GM19035 (cell line): ENCODE data around the gene VKORC1.
"Not testable (repeated sequence)": the region's sequence is repeated elsewhere in the genome, so short reads cannot be mapped to it uniquely, and the experiment has no call there.

Experiments used
- ATAC-seq: cut with Tn5 transposase; IDR thresholded peaks from one replicate; pipeline ENCODE4 v1.9.1; 2021; ENCODE audit not compliant: unreplicated experiment

VKORC1 gene

DNA sequence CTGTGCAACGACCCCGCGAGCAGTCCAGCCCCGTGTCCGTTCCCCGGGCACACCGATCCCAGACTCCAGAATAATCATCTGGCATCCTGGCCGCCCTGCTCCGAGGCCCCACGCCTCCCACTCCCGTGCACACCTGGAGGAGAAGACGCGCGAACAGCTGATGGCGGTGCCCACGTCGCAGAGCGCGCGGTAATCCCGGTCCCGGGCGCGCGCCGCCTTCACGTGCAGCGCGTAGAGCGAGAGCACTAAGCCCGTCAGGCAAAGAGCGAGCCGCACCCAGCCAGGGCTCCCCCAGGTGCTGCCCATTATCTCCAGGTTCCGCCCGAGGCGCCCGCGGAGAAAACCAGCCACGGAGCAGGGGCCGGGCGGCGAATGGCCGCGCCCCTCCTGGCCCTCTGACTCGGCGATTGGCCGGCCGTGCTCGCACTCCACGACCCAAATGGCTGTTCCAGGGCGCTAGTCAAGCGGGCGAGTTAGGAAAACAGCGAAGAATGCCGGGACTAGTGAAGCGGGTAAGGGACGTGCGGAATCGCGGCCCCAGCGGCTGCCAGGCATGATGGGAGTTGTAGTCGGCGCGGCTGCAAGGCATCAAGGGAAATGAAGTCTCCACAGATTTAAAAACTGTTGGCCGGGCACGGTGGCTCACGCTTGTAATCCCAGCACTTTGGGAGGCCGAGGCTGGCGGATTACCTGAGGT lies at the start of gene VKORC1:
Gene VKORC1, minus strand, starts transcription at position 374 of the 697 bp plus-strand sequence. Its CDS starts 68 bp downstream, at position 306.
- ATAC-seq, result peak; percentile 80

GRCh38 chr16:31143694-31144148 lies 49.1 kb upstream of the VKORC1 start:
- ATAC-seq, result no peak

GRCh38 chr16:31143011-31143693 lies 48.6 kb upstream of the VKORC1 start:
- no peak for ATAC-seq

- peak; percentile 90 for ATAC-seq
These were observed 47.8 kb upstream of the VKORC1 start for GRCh38 chr16:31142109-31143010.

DNA sequence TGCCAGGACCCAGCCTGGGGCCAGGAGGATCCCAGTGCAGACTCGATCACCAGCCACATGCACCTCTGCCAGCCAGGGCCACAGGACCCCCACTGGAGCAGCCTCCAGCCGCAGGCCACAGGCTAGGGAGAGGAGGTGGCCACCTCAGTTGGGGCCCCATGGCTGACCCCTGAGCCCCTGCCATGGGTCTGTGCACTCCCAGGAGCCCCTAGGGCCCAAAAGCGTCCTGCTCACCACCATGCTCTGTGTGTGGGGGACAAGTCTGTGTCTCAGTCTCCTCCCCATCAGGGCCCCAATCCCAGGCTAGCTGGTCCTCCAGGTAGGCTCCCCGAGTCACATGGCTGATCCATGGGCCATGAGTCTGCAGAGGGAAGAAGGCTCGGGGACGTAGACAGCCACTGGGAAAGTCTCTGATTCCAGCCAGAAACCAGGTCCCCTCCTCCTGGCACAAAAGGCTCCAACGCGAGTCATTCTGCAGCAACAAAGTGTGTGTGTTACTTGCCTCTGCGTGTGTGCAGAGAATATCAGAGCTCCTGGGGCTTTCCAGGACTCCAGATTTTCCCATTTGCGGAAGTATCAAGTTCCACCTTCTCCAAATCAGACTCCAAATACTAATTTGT lies 47.0 kb upstream of the VKORC1 start:
- ATAC-seq, result no peak

GRCh38 chr16:31141071-31141469 lies 46.5 kb upstream of the VKORC1 start:
- not testable (repeated sequence) for ATAC-seq

DNA sequence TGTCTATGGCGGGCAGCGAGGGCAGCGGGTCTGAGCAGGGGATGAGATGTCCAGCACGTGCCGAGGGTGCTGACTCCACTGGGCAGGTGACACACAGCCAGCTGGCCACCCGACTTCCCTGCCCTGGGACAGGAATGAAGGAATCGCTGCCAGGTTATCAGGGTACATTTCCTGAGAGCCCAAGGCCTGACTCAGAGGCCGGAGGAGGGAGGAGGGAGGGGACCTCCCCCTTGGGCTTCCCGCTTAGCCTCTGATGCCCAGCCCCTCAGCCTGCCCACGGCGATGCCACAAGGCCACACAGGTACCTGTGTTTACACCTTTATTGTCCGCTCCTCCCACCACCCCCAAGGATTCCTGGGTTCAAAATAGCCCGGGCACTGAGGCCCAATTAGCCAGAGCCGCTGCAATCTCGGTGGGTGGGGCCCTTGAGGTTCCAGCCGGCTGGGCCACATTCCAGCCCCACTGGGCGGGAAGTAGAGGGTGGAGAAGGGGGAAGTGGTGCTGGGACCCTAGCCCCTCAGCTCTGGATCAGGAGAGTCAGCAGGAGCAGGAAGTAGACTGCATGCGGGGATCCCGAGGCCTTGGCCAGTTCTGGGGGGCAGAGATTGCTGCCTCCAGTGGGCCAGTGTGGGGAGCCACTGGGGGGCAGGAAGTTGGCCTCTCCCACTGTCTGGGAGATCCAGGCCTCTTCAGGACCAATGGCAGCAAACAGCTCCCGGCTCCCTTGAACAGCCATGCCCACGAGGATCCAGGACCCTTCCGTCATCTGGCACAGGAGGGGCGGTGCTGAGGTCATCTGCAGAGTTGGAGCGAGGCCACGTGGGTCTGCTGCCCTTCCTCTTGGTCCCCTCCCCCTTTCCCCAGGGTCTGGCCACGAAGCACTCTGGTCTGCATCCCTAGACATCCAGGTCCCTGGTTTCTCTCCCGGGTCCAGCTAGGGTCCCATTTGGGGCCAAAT lies 44.3 kb upstream of the VKORC1 start:
- ATAC-seq, result no peak

GRCh38 chr16:31136822-31137499 lies 42.4 kb upstream of the VKORC1 start:
- ATAC-seq, result not testable (repeated sequence)

DNA sequence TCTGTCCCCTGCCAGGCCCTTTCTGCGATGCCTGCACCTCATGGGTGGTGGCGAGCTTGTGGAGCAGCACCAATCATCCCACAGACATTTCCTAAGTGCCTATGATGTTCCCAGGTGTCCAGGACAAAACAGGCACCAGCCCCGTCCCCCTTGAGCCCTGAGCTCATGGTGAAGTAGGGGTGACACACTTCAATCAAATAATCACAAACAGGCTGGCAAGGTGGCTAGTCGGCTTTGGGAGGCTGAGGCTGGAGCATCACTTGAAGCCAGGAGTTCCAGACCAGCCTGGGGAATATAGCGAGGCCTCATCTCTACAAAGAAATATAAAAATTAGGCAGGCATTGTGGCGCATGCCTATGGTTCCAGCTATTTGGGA lies 41.7 kb upstream of the VKORC1 start:
- no peak for ATAC-seq

DNA sequence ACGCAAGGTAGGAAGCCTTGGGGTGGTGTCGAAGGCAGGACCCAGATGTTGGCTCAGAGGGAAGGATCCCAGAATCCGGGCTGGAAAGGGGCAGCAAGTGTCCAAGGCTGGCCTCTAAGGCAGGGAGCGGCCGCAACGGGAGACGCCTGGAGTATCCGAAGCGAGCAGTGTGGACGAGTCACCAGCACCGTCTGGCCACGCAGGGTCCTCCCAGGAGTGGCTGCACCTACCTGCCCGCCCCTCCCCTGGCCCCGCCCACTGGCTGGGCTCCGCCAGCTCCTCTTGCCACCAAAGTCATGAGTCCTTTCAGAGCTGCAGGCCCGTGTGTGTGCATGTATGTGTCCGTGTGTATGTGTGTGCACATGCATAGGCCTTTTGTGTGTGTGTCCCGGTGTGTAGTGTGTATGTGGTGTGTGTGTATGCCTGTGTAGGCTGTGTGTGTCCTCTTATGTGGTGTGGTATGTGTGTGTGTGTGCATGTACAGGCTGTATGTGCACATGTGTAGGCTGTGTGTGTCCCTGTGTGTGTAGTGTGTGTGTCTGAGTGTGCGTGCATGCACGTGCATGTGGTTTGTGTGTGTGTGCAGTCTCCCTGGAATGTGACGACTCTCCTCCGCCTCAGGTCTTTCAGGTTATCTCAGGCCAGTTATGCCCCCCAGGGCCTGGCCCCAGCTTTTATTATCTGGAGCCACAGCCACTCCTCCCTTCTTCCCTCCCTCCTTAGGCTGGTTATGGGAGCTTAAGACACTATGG lies 41.1 kb upstream of the VKORC1 start, which contains the start of gene PRSS8:
Gene PRSS8, minus strand, starts transcription at position 193 of the 752 bp plus-strand sequence. CDS start 229 bp downstream, outside the sequence.
- ATAC-seq, result no peak

- no peak for ATAC-seq
These were observed 40.3 kb upstream of the VKORC1 start for GRCh38 chr16:31134625-31135534.

GRCh38 chr16:31134091-31134571 lies 39.5 kb upstream of the VKORC1 start:
- no peak for ATAC-seq

DNA sequence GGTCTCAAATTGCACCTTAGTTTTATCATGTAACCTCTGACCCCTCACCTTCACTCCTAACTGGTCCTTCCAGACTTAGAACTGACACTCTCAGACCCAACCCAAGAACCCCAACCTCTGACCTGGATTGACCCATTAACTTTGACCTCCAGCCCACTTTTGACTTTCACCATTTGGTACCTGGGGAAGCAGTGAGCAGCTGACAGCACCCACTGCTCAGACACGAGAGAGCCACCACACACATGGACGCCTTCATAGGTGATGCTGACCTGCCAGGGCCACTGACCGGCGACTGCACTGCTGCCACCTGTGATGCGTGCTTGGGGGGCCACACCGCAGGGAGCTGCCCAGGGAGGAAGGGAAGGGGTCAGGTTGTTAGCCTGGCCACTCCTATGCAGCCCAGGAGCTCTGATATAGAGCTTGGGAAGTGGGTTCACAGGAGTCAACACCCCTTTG lies 38.5 kb upstream of the VKORC1 start:
- ATAC-seq, result no peak

GRCh38 chr16:31132303-31132979 lies 37.8 kb upstream of the VKORC1 start:
- ATAC-seq, result no peak

DNA sequence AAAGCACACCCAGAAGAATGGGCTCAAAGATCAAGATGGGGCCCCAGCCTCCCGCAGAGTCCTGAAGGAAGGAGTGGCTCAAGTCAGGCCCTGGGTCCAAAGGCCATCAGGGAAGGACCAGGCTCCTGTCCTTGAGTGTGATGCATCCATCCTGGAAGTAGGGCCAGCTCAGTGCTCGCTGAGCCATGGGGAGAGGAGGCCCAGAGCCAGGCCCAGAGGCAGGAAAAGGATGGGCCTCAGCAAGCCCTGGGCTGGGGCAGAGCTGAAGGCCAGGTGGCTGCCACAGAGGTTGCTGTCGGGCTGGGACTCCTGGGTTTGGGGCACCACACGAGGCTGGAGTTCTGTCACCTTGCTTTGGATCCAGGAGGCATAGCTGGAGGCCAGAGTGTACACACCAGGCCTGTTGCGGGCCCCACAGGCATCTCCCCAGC lies 37.3 kb upstream of the VKORC1 start:
- ATAC-seq, result no peak

- ATAC-seq, result no peak
These were observed 36.8 kb upstream of the VKORC1 start for GRCh38 chr16:31131416-31131815.

DNA sequence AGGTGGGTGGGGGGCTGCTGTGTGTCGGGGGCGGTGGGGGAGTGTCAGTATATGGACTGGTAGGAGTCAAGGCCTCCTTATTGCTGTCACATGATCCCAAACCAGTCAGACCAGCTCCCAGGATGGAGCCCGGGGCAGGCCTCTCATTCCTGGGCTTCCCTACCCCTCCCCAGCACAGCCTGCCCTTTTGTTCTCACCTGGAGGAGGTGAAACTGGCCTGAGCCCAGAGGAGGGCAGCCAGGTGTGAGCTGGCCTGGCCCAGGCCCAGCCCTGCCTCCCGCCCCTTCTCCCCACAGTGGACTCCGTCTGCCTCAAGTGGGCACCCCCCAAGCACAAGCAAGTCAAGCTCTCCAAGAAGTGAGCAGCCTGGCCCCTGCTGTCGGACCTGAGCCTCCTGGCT lies 36.3 kb upstream of the VKORC1 start:
- no peak for ATAC-seq
